GM18870 (cell line): Measurements from ENCODE around the gene EML6.

ENCODE experiments used
- ATAC-seq: cut with Tn5 transposase; IDR thresholded peaks from one replicate; pipeline ENCODE4 v1.9.1; 2021; ENCODE audit warnings: moderate library complexity; ENCODE audit not compliant: unreplicated experiment

The EML6 gene

DNA sequence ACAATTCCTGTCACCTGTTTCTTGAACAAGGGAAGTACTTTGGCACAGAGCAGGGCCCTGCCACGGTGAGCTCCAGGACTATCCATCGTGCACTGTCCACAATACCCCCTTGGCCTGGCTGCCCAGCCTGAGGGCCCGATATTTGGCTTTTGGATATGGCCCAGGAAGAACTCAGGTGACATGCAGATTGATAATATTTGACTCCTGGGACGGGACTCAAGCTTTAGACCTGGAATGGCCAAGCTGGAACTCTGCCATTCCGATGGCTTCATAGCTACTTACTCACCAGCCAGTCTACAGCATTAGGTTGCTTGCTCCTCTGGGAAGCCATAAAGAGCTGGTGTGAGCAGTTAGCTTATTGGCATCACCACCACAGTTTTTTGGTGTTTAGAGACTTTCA lies 26.6 kb downstream of the EML6 start:
- ATAC-seq = no peak

- ATAC-seq = no peak
These were observed 29.0 kb downstream of the EML6 start for GRCh38 chr2:54752439-54752838.

- peak; percentile 73 for ATAC-seq
These were observed 32.3 kb downstream of the EML6 start for GRCh38 chr2:54755641-54756326.

DNA sequence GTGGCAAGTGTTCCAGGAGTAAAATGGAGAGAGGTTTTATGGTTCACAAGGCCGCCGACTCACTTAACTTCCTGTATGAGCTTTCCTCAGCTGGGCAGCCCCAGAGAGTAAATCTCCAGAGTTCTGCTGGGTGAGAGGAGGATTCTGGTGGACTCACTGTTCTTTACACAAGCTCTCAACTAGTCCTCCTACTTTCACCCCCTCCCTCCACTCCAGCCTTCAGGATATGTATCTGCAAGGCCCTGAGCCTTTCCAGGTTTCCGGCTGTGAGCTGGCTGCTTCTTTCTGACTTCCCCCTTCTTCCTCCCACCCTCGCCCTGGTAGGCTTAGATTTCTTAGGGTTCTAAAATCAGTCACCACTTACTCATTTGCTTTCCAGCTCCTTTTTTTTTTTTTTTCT lies 34.0 kb downstream of the EML6 start:
- no peak for ATAC-seq

DNA sequence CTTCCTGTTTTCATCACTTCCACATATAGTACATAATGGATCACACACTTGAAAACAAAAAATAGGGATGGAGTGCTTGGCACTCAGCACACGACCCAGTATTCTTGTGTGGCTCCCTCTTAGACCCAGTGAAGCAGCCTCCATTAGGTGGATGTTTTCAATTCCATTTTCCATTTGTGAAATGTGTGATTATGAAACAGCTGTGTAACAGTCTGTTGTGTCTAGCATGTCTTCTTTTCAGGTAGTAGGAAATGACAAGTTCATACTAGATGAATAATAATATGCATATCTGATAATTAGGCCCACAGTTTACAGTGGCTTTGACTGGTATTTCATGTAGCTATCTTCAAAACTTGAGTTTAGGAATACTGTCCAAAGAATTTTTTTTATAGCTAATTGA lies 35.5 kb downstream of the EML6 start:
- no peak for ATAC-seq

DNA sequence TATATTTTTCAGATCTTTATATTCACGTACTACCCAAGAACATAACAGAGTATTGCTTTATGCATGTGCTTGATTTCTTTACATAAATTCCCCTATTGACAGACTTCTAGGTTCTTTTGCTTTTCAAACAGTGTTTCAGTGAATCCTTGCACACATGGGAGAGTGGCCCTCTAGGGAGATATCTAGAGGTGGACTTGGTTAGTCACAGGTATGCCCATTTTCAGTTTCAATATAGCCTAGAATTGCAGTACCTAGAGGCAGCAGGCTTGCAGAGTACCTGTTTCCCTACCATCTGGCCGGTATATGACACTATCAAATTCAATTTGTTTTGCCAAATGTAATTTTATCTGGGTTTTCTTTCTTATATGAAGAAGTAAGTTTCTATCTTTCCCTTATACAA lies 36.8 kb downstream of the EML6 start:
- no peak for ATAC-seq

- ATAC-seq = no peak
These were observed 40.3 kb downstream of the EML6 start for GRCh38 chr2:54763636-54764291.

GRCh38 chr2:54767921-54768320 lies 44.5 kb downstream of the EML6 start:
- no peak for ATAC-seq

GRCh38 chr2:54768772-54769428 lies 45.4 kb downstream of the EML6 start:
- ATAC-seq = no peak

DNA sequence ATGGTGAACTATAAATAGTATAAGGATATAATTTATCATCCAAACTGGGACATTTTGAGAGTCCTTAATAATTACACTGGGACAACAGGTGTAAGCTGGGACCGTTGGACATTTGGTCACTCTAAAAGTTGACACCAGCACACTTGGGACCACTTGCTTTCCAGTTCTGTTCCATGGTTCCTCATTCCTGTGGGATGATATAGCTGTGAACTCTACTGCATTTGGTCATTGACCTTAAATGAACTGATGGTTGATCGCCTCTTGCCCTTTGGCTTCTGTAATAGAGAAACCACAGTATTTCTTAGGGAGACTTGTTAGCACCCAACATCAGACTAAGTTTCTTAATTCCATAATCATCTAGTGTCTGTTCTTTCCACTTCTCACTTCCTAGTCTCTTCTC lies 46.7 kb downstream of the EML6 start:
- no peak for ATAC-seq

GRCh38 chr2:54770676-54771075 lies 47.2 kb downstream of the EML6 start:
- ATAC-seq = no peak

GRCh38 chr2:54771166-54771885 lies 47.9 kb downstream of the EML6 start:
- ATAC-seq = no peak

DNA sequence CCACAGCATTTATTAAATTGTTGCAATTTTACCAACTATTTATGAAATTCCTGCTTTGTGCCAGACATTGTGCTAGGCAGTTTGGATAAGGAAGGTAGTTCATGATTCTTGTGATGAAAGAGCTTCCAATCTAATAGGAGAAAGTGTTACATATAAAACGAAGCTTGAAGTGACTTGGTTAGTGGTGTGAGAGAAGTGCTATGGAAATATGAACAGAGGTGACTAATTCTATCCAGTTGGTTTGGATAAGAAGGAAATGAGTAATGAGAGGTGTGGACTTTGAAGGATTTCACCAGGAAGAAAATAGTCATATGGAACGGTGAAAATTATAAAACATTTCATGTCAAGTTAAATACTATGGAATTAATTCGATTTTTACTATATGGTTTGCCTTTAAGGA lies 48.6 kb downstream of the EML6 start:
- ATAC-seq = no peak

GRCh38 chr2:54772531-54772930 lies 49.1 kb downstream of the EML6 start:
- no peak for ATAC-seq

GRCh38 chr2:54773233-54773632 lies 49.8 kb downstream of the EML6 start:
- ATAC-seq = no peak

DNA sequence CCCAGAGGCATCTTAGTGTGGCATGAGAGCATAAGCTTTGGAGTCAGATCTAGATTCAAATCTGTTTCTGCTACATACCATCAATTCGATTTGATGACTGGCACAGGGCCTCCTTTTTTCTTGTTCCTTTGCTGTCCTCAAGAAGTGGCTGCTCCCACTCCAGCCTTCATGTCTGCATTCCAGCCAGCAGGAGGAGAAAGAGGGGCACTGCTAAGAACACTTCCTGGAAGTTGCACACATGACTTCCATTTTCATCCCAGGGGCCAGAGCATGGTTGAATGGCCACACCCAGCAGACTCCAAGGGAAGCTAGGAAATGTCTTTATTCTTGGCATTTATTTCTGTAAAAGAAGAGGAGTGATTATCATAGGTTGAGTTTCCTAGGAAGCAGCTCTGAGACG lies 50.4 kb downstream of the EML6 start:
- ATAC-seq = no peak

GRCh38 chr2:54775710-54776109 lies 52.2 kb downstream of the EML6 start:
- ATAC-seq = no peak

DNA sequence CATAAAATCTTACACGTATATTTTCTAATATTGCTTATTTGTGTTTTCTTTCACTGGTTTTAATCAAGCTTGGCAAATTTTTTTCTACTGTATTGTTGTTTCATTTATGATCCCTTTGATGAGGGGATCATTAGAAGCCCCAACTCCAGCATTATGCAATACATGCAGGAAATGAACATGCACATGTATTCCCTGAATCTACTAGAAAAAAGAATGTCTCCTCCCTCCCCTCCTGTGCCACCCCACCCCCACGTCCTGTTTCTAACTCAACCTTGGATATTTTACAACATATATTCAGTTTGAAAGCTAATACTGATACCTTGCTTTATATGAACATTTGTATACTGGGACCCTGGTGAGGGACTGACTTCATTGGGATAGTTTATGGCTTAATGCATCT lies 53.0 kb downstream of the EML6 start:
- ATAC-seq = no peak

DNA sequence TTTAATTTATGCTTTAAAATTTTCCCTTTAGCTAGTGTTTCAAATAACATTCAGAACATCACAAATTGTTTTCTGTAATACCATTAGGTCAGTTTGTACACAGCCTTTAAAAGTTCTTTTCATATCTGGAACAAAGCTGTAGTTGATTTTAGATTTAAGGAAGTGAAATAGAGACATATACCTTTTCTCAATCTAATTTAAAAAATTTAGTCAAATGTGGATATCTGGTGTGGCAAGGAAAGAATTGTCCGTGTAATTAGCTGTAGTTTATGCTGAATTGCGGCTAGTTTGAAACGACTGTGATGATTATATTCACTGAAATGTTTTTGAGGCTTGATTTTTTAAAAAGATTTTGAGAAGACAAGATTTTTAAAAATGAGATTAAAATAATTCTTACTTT lies 59.9 kb downstream of the EML6 start:
- ATAC-seq = no peak

GRCh38 chr2:54787270-54787669 lies 63.8 kb downstream of the EML6 start:
- ATAC-seq = no peak

DNA sequence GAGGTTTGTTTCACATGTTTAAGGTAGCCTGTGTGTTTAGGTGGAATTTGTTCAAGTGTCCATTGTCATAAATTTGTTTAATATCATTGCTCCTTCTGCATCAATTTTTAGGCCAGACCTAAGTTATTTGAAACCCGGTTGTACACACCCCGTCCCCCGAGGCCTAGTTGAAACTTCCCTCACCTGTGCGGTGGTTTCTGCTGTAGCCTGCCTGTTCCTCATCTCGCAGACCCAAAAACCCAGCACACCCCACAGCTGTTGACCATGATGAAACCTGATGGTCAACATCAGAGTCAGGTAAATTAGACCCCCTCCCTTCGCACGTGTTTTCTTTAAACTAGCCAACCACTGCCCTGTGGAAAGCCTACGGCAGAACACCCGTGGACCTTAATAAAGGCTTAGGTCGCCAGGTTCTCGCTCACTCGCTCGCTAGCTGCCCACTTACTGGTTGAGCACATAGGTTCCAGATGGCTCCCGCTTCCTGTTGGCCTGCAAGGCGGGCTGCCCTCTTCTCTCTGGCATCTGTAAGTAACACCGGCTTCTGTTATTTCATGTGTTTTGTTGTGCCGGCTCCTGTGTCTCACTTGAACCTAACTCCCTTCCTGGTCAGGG lies 64.4 kb downstream of the EML6 start:
- ATAC-seq = no peak
